Measurements from ENCODE around the gene FLVCR1.

- TF ChIP-seq CTCF (IDR thresholded peaks at IDR 0.05) (no peak), POLR2A (IDR thresholded peaks at IDR 0.05; ENCODE audit: low read depth) (no peak), POLR2AphosphoS5 (IDR thresholded peaks at IDR 0.05) (no peak), EP300 (IDR thresholded peaks at IDR 0.05) (no peak)
Observed at GRCh38 chr1:212884592-212884991, 26.5 kb downstream of the FLVCR1 start.
